ENCODE measurements around the gene OGG1. TPM values are rescaled to one million over a fixed set of nuclear protein-coding genes. Genes with fewer than 3 reads are reported as not detected.

Gene OGG1
- total and polyA plus RNA-seq, 9 of the 15 experiments (the other 6 are each of a cell fraction or from before 2014, with no cell fraction given), result 6.6 to 33.0 (median 24.4) TPM

DNA sequence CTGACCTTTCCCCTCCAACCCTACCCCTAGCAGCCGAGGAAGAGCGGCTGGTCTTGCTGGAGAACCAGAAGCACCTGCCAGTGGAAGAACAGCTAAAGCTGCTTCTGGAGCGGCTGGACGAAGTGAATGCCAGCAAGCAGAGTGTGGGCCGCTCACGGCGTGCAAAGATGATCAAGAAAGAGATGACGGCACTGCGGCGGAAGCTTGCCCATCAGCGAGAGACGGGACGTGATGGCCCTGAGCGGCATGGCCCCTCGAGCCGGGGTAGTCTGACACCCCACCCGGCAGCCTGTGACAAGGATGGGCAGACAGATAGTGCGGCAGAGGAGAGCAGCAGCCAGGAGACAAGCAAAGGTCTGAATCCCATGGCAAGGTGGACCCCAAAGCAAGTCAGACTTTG is 6.2 kb upstream of the OGG1 start:
- Histone ChIP-seq H3K4me3 (no peak overlapping the region), H4K20me1 (replicated peaks; ENCODE audit: control insufficient read depth, insufficient read depth, low read length) (0 out of 2 replicates have a peak, but pooled peaks cover 5% of the 10 kb centered on the region), H3K4me2 (ENCODE audit: insufficient read depth, low read length) (no peak overlapping the region), H3K36me3 (ENCODE audit: control insufficient read depth, insufficient read depth, low read length) (peaks cover 100% of the 10 kb centered on the region), H3K27ac (ENCODE audit: extremely low read depth, low read depth, low read length) (no peak overlapping the region), H2AFZ (ENCODE audit: low read depth, low read length) (no peak overlapping the region), H3K4me1 (replicated peaks in 1 of 2; ENCODE audit: control insufficient read depth in 2 of 2, insufficient read depth in 2 of 2, low read length in 2 of 2) (peaks cover 0 to 6% of the 10 kb centered on the region in 2 experiments; a peak in 1 of 5 replicates), H3K9ac (ENCODE audit: insufficient read depth in 1 of 2, low read depth in 2 of 2, low read length in 2 of 2) (peak overlapping the region in 1 of 2 experiments; percentile 29; a peak in 2 of 4 replicates), H3K79me2 (ENCODE audit: control insufficient read depth, insufficient read depth, low read length) (no peaks in the 10 kb centered on the region; the same call in 2 of the 3 replicates), H3K9me1 (ENCODE audit: control insufficient read depth, insufficient read depth, low read length) (no peaks in the 10 kb centered on the region), H3K27me3 (ENCODE audit: control insufficient read depth in 2 of 2, insufficient read depth in 2 of 2, low read length in 2 of 2) (no peaks in the 10 kb centered on the region), H3K9me3 (replicated peaks; ENCODE audit: control insufficient read depth, insufficient read depth, low read depth, low read length) (no peaks in the 10 kb centered on the region)
- FAIRE-seq, result no peak
- WGBS (ENCODE audit: insufficient coverage, low coverage, missing lambda C conversion rate), result over 99% methylated on average over 17 of the region's 18 CpGs
- POLR2A ChIA-PET, result interaction anchor here (6.1 kb wide), 1 partner anchor 11 kb away, joined by 60 read pairs; the partner anchor contains the start of gene BRPF1
- ATAC-seq, result no peak
- in situ Hi-C loops (cut with MboI), result no loop called here
- TF ChIP-seq SREBF2 (CRISPR knock-in tag; IDR thresholded peaks at IDR 0.05), result no peak
- TF ChIP-seq POLR2G (IDR thresholded peaks at IDR 0.05; ENCODE audit: low read depth, low read length), result 0 out of 2 replicates have a peak, but pooled peaks have one; percentile 42
- TF ChIP-seq PCBP1 (IDR thresholded peaks at IDR 0.05; ENCODE audit: low read depth, low read length, poor library complexity, severe bottlenecking), result no peak
- 0 out of 2 replicates have a peak, but pooled peaks have one; percentile 14 for TF ChIP-seq POLR2A (conservative IDR thresholded peaks at IDR 0.05)
- intact Hi-C loops (cut with micrococcal nuclease), result no loop called here
- BruUV-seq (replicated peaks), result no TSS peak
- CTCF ChIA-PET (ENCODE audit: low intra/inter-chr PET ratio), result no interaction called here
- DNase-seq (ENCODE audit: extremely low read depth in 1 of 4, low spot score in 3 of 4), result no peak

DNA sequence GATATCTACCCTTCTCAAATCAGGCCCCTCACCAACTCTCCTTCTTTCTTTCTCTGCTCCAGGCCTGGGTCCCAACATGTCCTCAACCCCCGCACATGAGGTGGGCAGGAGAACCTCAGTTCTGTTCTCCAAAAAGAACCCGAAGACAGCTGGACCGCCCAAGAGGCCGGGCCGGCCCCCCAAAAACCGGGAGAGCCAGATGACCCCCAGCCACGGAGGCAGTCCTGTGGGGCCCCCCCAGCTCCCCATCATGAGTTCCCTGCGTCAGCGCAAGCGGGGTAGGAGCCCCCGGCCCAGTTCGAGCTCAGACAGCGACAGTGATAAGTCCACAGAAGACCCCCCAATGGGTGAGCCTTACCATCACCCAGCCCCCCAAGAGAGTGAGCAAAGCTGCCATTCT is 5.6 kb upstream of the OGG1 start:
- 0 out of 2 replicates have a peak, but pooled peaks cover 5% of the 10 kb centered on the region for H4K20me1 ChIP-seq (replicated peaks; ENCODE audit: control insufficient read depth, insufficient read depth, low read length)
- H3K79me2 ChIP-seq (ENCODE audit: control insufficient read depth, insufficient read depth, low read length), result no peaks in the 10 kb centered on the region
- no peaks in the 10 kb centered on the region for H3K27me3 ChIP-seq (ENCODE audit: control insufficient read depth in 2 of 2, insufficient read depth in 2 of 2, low read length in 2 of 2)
- no peak overlapping the region for H2AFZ ChIP-seq (ENCODE audit: low read depth, low read length)
- H3K9me3 ChIP-seq (replicated peaks; ENCODE audit: control insufficient read depth, insufficient read depth, low read depth, low read length), result no peaks in the 10 kb centered on the region
- intact Hi-C loops (cut with micrococcal nuclease) (no loop called here), in situ Hi-C loops (cut with MboI) (no loop called here)
- FAIRE-seq, result no peak
- ATAC-seq, result no peak
- H3K4me2 ChIP-seq (ENCODE audit: insufficient read depth, low read length), result no peak overlapping the region
- H3K36me3 ChIP-seq (ENCODE audit: control insufficient read depth, insufficient read depth, low read length), result peaks cover 100% of the 10 kb centered on the region
- no peak overlapping the region for H3K9ac ChIP-seq (ENCODE audit: insufficient read depth in 1 of 2, low read depth in 2 of 2, low read length in 2 of 2)
- ChIA-PET CTCF (ENCODE audit: low intra/inter-chr PET ratio) (no interaction called here), POLR2A (interaction anchor here (1.6 to 6.1 kb wide), 2 partner anchors 11 to 49 kb away, joined by 3 to 60 read pairs; partner anchors contain the start of genes ARPC4 and BRPF1)
- DNase-seq (ENCODE audit: extremely low read depth in 1 of 4, low spot score in 3 of 4), result no peak
- H3K4me1 ChIP-seq (replicated peaks in 1 of 2; ENCODE audit: control insufficient read depth in 2 of 2, insufficient read depth in 2 of 2, low read length in 2 of 2), result peaks cover 2 to 11% of the 10 kb centered on the region in 2 experiments; a peak in 4 of 5 replicates
- H3K9me1 ChIP-seq (ENCODE audit: control insufficient read depth, insufficient read depth, low read length), result no peaks in the 10 kb centered on the region
- TF ChIP-seq POLR2G (IDR thresholded peaks at IDR 0.05; ENCODE audit: low read depth, low read length), result 0 out of 2 replicates have a peak, but pooled peaks have one; percentile 17
- TF ChIP-seq CBX2 (IDR thresholded peaks at IDR 0.05; ENCODE audit: insufficient read depth, low read length, poor library complexity, severe bottlenecking), result no peak
- 95% methylated on average over 12 of the region's 13 CpGs for WGBS (ENCODE audit: insufficient coverage, low coverage, missing lambda C conversion rate)
- H3K27ac ChIP-seq (ENCODE audit: extremely low read depth, low read depth, low read length), result no peak overlapping the region
- H3K4me3 ChIP-seq, result no peak overlapping the region
- BruUV-seq (replicated peaks), result no TSS peak
